GM18502 (cell line): ENCODE measurements around the gene TBXAS1.

Experiments
- ATAC-seq: cut with Tn5 transposase; IDR thresholded peaks from one replicate; pipeline ENCODE4 v1.9.1; 2021; ENCODE audit warnings: mild to moderate bottlenecking; ENCODE audit not compliant: unreplicated experiment, poor library complexity

TBXAS1 gene

GRCh38 chr7:140056431-140057142 lies 227.5 kb downstream of the TBXAS1 start:
- ATAC-seq: no peak

- no peak for ATAC-seq
Measured at GRCh38 chr7:140057143-140057535, 228.1 kb downstream of the TBXAS1 start.

- ATAC-seq: no peak
Measured at GRCh38 chr7:140058517-140058916, 229.5 kb downstream of the TBXAS1 start.

- no peak for ATAC-seq
Measured at GRCh38 chr7:140059273-140060242, 230.5 kb downstream of the TBXAS1 start.

- ATAC-seq: no peak
Measured at GRCh38 chr7:140060243-140060630, 231.2 kb downstream of the TBXAS1 start.

- no peak for ATAC-seq
Measured at GRCh38 chr7:140060788-140061606, 231.9 kb downstream of the TBXAS1 start.

- no peak for ATAC-seq
Measured at GRCh38 chr7:140061607-140061930, 232.5 kb downstream of the TBXAS1 start.

GRCh38 chr7:140062118-140062527 lies 233.1 kb downstream of the TBXAS1 start:
- peak; percentile 38 for ATAC-seq

GRCh38 chr7:140062528-140063299 lies 233.7 kb downstream of the TBXAS1 start, which contains the start of gene PARP12:
PARP12 (minus strand) TSS chr7:140062951; CDS start chr7:140062847, 104 bp downstream.
- peak; percentile 85 for ATAC-seq

GRCh38 chr7:140067052-140067451 lies 238.0 kb downstream of the TBXAS1 start:
- ATAC-seq: no peak

- no peak for ATAC-seq
Measured at GRCh38 chr7:140068033-140068432, 239.0 kb downstream of the TBXAS1 start.

GRCh38 chr7:140069298-140069949 lies 240.4 kb downstream of the TBXAS1 start:
- no peak for ATAC-seq
